GM19455 (cell line): Measurements from ENCODE around the gene MAP3K14.

Experiments used
- ATAC-seq: cut with Tn5 transposase; IDR thresholded peaks from one replicate; pipeline ENCODE4 v1.9.1; 2021; ENCODE audit not compliant: unreplicated experiment

MAP3K14 gene

DNA sequence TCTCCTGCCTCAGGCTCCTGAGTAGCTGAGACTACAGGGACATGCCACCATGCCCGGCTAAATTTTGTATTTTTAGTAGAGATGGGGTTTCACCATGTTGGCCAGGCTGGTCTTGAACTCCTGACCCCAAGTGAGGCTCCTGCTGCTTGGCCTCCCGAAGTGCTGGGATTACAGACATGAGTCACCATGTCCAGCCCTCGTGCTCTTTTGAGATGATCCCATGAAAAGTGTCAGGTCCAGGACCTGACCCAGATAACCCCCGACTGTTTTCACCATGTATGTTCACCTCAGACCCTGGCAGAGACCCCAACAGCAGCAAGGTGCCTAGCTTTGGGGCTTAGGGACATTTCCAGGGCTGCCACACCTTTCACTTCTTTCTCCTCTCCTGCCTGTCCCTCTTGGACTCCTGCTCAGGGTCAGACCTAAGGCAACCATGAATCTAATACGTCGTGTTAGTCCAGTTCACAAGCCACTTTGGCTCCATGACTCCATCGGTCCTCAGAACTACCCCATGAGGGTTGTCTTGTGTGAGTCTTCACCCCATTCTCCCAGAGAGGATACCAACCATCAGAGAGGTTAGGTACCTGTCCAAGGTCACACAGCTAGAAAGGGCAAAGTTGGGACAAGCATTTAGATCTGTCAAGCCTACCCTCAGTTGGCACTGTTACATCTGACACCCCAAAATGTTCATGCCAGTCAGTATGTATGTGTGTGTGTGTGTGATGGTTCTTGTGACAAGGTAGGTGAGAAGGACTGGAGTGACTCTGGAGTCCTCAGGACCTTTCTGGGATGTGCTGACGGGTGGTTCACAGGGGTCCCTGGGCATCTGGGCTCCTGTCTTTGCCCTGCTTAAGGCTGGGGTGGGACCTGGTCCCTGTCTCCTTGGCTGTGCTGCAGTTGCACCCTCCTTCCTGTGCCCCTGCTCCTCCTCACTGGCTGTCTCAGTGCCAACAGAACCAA lies 23.1 kb upstream of the MAP3K14 start:
- ATAC-seq, result no peak

DNA sequence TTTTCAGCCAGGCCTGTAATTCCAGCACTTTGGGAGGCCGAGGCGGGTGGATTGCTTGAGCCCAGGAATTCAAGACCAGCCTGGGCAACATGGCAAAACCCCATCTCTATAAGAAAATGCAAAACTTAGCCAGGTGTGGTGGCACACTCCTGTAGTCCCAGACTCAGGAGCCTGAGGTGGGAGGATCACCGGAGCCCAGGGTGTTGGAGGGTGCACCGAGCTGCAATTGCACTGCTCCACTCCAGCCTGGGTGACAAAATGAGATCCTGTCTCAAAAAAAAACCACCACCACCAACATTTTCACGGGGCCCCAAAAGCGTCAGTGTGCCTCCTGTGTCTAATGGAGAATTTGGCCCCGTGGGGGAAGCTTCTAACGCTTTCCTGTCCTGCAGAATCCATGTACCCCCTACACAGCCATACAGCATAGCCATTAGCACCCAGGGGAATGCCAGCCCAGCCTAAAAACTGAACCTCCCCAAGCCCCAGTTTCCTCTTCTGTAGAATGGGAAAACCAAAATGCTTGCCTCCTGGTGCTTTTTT lies 22.2 kb upstream of the MAP3K14 start:
- no peak for ATAC-seq

DNA sequence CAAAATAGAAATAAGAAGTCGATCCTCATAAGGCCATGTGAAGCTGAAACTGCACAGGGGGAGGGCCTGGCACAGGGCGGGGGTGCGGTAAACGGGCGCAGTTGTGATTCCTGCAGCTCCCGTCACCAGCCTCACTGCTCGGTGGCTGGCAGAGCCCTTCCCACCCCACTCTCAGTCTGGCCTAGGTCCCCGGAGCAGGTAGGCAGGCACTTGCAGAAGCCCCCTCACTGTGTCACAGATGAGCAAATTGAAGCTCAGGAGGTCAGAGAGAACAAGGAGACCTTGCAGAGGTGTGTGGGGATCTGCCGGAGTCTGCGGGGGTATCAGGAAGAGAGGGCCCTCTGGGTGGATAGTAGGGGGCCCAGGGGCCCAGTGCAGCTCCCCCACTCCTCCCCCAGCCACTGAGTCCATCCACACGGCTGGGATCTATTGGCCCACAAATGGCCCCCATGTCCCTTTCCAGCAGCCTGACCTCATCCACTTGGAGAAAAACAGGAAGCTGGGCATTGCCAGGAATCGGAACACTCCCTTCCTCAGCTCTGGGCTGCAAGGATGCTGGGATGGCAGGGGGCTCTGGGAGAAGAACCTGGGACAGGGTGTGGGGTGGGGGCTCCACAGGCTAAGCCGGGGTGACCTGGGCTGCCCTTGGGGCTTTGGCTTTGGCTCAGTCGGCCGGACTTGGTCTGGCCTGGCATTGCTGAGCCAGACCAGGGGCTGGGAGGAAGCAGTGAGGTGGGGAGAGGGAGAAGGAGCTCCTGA lies 21.4 kb upstream of the MAP3K14 start:
- ATAC-seq, result no peak

DNA sequence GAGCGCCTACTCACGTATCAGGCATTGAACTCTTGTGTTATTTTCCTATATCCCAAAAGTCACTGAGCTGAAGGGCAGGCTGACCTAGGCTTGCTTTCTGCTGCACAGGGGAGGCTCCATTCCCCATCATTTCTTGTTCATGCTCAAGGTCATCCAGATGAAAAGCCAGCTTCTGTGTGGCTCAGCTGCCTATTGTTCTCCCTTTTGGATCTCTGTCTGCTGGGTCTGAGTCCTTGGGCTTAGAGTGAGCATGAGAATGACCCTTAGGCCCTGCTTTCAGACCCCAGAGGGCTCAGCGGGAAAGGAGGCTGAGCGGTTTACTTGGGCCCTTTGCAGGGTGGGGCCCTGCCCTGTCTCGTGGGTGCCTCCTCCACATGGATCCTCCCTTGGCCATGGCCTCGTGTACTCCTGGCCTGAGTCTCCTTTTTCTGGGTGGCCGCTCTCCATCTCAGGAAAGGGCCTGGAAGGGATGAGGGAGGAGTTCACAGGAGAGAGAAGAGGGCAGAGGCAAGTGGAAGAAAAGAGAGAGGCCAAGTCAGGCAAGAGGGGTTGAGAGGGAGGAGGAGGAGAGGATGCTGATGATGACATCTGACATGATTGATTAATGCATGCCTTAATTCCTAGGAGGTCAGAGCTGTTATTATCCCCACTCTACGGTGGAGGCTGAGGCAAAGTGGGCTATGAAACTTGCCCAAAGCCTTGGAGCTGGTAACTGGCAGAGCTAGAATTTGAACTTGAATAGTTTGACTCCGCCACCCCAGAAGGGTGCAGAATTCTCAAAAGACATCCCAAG lies 19.8 kb upstream of the MAP3K14 start:
- no peak for ATAC-seq

DNA sequence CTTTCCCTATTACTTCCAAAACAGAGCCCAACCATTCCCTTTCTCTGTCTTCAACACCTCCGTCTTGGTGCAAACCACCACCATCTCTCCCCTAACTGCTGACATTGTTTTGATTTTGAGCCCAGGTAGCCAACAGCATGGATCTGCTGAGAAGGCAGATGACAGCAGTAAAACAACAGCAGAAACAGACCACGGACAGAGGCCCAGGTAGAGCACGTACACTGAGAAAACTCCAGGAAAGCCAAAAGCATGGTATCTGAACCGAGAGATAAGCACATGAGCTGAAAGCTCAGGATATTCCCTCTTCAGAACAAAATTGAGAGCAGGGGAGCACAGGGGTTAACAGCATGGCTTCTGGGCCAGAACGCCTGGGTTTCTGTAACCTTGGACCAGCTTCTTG lies 18.9 kb upstream of the MAP3K14 start:
- ATAC-seq, result no peak

DNA sequence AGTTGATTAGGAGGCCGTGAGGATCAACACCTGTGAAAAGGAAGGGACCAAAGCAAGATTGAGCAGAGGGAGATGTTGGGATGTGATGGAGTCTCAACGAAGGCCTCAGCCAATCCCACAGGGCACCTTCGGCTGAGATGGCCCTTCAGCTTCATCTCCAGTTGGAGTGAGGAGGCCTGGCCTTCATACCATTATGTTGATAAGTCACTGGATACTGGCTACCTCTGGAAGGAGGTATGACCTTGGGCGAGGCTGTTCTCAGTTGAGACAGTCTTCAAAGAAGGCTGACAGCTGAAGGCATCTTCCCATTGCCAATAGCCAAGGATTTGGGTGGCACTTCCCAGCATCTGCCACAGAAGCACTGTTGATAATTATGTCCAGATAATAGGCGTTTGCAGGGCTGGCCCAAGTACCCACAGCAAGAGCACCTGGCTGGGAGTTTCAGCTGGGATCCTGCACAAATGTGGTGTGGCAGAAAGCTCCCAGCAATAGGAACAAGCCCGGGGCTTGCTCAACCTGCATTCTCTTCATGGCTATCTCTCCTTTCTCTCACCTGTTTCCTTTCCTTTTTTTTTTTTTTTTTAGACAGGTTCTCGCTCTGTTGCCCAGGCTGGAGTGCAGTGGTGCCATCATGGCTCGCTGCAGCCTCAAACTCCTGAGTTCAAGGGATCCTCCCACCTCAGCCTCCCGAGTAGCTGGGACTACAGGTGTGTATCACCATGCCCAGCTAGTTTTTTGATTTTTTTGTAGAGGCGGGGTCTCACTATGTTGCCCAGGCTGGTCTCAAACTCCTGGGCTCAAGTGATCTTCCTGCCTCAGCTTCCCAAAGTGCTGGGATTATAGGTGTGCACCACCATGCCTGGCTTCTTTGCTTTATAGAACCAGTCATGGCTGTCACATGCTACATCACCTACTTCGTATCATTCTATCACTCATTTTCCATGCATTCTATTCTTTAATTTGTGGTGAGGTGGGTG lies 18.2 kb upstream of the MAP3K14 start:
- no peak for ATAC-seq

DNA sequence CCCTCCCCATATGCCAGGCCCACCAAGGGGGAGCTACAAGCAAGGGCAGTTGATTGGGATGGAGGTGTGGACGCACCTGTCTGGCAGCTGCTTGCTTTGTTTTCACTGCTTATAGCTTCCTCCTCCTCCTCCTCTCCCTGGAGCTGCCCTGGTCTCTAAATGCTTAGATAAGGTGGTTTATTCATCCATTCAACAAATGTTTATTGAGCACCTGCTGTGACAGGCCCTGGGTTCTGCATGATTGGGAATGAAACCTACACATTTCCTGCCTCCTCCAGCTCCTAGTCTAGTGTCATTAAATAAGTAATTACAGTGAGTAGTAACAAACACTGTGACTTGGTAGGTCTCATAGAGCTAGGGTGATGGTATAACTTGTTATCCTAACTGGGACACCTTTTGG lies 17.4 kb upstream of the MAP3K14 start:
- no peak for ATAC-seq

DNA sequence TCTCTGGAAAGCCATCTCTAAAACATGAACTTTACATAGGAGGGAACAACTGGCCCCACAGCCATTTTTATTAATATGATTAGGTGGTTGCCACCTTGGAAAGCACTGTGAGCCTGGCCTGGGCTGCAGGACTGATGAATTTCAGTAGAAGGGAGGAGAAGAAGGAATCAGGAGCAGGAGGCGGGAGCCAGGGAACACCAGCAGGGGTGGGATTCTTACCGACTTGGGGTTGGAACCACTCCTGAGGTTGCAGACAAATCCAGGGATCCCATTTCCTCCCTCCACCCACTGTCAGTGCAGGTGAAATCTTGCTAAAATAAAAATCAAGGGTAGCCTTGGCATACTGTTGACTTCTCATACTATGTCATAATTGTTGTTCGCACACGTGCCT lies 16.9 kb upstream of the MAP3K14 start:
- no peak for ATAC-seq

DNA sequence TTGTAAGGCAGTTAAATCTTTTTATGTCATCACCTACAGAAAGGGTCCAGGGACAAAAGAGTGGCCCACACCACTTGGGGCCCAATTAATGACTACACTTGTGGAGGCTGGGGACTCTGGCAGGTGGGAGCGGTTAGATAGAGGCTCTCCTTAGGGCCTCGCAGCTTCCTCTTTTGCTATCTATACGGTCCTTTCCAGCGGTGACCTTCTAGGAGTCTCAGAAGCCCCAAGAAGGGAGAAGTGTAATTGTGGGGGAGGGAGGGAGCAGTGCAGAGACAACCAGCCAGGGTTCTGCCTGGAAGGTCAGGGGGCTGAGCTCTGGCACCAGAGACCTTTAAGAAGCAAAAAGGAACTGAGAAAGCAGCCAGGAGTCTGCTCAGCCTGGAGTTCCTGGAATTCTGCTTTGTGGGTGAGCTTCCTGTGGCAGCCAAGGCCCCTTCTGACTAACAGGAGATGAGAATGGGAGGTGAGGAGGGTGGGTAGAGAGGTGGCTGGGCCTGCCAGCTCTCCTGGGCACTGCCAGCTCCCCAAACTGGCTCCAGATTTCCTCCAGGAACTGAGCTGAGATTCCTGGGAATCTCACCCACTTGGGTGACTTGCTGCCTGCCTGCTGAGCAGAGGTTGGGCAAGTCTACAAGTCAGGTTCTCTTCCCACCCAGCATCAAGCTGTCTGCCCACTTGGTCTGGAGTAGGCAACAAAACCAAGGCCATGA lies 16.3 kb upstream of the MAP3K14 start:
- no peak for ATAC-seq

DNA sequence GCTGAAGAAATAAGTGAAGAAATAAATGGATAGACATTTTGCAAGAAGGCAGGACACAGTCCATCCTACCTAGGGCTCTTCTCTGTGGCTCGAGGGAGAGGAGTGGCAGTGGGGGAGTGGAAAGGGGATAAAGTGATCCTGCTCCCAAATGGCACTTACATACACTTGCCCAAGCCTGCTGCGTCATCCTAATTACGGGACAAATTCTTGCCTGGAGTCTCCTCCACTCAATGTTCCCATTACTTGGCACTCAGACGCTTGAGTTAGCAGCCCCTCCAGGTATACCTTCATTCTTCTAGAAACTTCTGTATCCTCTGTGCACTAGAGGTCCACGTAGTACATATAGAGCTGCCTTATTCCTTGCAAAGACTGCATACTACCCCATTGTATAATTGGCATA lies 15.7 kb upstream of the MAP3K14 start:
- no peak for ATAC-seq

DNA sequence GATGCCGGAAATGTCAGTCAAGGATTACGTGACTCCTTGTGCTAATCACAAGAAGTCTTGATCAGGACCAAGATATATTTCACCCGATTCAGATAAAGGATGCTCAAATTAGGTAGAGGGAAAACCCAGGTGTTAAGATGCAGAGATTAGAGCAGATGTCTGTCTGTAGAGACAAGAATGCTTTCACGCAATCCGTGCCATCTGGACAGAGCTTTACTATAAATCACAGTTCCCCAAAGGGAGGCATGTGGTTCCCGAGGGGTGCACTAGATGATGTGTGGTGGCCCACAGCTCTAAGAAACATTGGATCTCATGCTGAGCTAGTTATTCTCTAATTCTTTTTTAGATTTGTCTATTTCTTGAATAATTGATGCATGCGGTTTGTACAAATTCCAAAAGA lies 9.8 kb upstream of the MAP3K14 start:
- no peak for ATAC-seq

DNA sequence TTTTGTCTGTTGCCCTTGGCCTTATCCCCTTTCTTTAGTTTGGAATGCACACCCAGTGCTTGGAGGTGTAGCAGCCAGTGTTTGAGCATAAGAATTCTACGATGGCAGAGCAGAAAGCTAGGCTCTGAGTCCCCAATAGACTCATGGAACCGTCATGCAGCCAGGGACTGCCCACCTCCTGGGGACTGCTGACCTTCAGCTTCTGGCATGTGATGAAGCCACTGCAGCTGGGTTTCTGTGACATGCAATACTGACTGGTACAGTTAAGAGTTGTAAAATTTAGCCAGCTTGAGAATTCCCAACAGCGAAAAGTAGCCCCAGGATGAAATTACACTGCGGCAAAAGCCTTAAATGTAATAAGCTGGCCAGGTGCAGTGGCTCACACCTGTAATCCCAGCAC lies 9.0 kb upstream of the MAP3K14 start:
- no peak for ATAC-seq

DNA sequence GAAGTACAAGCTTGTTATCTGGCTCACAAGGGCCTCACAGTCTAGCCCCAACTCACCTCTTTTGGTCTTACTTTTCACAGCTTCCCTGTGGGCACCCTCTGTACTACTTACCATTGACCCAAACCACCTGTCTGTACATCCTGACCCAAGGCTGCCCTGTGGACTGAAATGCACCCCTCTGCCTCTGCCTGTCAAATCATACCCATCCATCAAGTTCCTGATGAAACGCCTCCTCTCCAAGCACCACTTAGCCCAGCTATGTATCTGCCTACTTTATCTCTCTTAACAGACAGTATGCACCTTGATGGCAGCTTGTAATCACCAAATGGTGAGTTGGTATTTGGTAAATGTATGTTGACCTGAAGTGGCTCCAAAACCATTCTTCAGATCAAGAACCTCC lies 7.5 kb upstream of the MAP3K14 start:
- no peak for ATAC-seq

DNA sequence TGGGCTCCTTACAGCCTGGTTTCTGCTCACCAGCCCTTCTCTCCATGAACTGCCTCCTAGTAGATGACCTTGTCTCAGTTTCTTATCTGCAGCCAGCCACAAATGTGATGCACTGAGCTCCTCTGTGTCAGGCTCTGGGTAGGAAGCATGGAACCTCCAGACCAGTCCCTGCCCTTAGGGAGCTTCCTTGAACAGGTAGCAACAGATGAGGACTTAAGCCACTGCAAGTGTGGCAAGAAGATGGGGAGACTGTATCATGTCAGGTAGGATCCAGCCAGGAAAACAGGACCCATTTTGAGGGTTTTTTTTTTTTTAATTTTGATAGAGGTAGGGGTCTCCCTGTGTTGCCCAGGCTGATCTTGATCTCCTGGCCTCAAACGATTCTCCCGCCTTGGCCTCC lies 5.3 kb upstream of the MAP3K14 start:
- no peak for ATAC-seq

DNA sequence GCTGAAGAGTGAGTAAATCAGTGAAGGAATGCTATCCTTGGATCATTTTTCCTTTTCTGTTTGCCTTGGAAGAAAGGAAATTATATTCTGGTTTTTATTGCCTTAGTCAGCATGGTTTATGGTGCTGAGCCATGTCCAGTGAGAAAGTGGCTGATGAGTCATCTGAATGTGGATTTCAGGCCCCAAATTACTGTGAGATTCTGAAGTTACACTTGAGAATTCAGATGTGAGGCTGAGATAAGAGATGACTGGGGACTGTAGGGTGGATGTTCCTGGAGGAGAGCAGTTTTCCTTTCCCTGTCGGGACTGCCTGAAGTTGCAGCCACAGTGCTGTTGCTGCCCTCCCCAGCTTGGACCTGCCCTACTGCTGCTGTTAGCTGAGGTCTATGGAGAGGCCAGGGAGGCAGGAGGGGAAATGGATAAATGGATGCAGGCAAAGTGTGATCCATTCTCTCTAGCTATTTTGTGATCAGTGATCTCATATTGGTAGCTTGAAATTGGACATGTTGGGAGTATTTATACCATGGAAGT lies 4.2 kb upstream of the MAP3K14 start:
- no peak for ATAC-seq

DNA sequence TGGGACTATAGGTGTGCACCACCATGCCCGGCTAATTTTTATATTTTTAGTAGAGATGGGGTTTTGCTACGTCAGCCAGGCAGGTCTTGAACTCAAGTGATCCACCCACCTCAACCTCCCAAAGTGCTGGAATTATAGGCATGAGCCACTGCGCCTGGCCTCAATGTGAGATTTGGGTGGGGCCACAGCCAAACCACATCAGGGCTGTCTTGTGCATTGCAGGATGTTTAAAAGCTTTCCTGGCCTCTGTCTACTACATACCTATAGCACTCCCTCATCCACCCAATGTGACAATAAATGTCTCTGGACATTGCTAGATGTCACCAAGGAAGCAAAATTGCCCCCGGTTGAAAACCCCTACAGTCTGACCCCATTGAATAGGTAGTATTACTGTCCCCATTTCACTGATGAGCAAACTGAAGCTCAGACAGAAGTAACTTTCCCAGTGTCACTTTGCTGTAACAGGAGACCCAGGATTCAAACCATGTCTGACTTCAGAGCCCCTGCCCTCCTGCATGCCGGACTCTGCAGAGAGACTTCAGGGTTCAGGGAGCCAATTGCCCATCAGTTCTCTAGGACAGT lies 3.6 kb upstream of the MAP3K14 start:
- no peak for ATAC-seq

DNA sequence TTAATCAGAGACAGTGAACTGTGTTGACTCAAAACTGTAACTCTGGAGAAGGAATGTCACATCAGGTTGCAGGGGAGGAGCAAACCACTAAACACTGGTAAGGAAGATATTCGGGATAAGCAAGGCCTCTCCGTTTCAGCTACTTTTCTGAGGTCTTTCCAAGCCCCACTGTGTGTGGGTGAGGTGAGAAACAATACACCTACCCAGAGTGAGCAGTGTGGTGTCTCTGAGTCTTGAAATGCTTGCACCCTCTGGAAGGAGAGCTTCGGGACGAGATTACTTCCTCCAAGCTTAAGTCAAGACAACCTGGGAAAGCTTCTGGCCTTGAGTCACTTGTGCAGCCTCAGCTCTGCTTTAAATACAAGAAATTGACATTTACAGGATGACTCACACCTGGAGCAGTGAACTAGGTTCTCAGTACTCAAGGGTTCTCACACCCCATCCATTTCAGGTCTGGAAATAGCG lies 2.5 kb upstream of the MAP3K14 start:
- no peak for ATAC-seq

DNA sequence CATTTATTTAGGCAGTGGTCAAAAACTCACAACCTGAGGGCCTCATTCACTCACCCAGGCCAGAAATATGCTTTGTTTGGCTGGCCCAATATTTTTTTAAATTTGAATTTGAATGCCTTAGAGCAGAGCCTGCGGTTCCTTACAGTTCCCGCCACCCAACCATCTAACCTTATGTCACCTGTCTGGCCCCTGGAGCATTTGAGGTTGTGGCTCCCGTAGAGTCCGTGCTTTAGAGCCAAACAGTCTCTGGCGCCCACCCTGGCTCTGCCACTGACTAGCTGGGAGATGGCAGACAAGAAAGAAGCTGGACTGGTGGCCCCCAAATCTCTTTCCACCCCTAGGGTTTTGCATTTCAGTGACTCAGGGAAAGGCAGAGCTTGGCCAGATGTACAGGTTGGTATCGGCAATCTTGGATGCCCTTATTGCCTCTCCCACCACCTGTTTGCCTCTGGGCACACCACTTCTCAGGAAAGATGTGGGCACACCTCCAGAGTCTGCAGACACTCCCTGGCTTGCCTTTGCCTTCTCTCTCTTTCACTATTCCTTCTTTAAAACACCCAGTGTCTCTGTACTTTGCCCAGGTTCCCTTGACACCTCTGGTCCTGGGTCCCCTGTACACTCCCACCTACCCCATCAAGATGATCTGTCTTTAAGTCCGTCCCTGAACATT lies 1.9 kb upstream of the MAP3K14 start:
- no peak for ATAC-seq
